Gastroesophageal sphincter (tissue), 4 donors: ENCODE measurements around the gene SMAD2. TPM values are rescaled to one million over a fixed set of nuclear protein-coding genes. Genes with fewer than 3 reads are reported as not detected.
A peak's percentile ranks its signal among the peaks of the same experiment; 100 is the strongest.

Experiments
- ATAC-seq: fragments of 150-250 bp; one replicate; pipeline ENCODE4 v1.9.1; 2016; ENCODE audit warnings: mild to moderate bottlenecking, moderate library complexity
- H3K27ac ChIP-seq, 4 donors: fragments of 200-600 bp; sonication (generic) in 3 of 4; 1 replicate in 3 of 4; 2 replicates in 1 of 4; pipeline ENCODE4 v1.5.1; 2016 to 2019
- H3K27me3 ChIP-seq: fragments of 200-600 bp; sonication (generic); one replicate; pipeline ENCODE4 v1.5.1; 2019
- H3K36me3 ChIP-seq, 2 donors: fragments of 200-600 bp; sonication (generic); one replicate each; pipeline ENCODE4 v1.5.1; 2019; ENCODE audit warnings: control low read depth in 1 of 2
- H3K4me1 ChIP-seq, 3 donors: fragments of 200-600 bp; sonication (generic); 1 replicate in 2 of 3; 2 replicates in 1 of 3; pipeline ENCODE4 v1.5.1; 2016 to 2019; ENCODE audit warnings: control low read depth in 2 of 3
- H3K4me3 ChIP-seq, 2 donors: fragments of 200-600 bp; sonication (generic); one replicate each; pipeline ENCODE4 v1.5.1; 2019; ENCODE audit warnings: mild to moderate bottlenecking in 1 of 2, moderate library complexity in 1 of 2
- H3K9me3 ChIP-seq, 3 donors: fragments of 200-600 bp; sonication (generic); one replicate each; pipeline ENCODE4 v1.5.1; 2017 to 2019; ENCODE audit warnings: control low read depth in 2 of 3
- EP300 ChIP-seq: sonication (generic); formaldehyde crosslinking; IDR thresholded peaks from one replicate; pipeline ENCODE4 v1.6.1; 2017; ENCODE audit warnings: antibody characterized with exemption, mild to moderate bottlenecking
- POLR2A ChIP-seq, 2 donors: fragments of 450-650 bp; IDR thresholded peaks; one replicate each; pipeline ENCODE4 v1.6.1; 2017; ENCODE audit warnings: antibody characterized with exemption in 2 of 2, mild to moderate bottlenecking in 2 of 2, moderate library complexity in 1 of 2
- POLR2AphosphoS5 ChIP-seq: sonication (generic); formaldehyde crosslinking; IDR thresholded peaks from one replicate; pipeline ENCODE4 v1.6.1; 2017; ENCODE audit warnings: antibody characterized with exemption
- WGBS, 2 donors: methylation state at CpG; one replicate each; pipeline ENCODE4 v1.1.5; 2018; ENCODE audit warnings: low coverage in 1 of 2; 5-methylcytosine and 5-hydroxymethylcytosine counted together
- total RNA-seq, 4 donors: library from RNA; depleted of rRNA; stranded (reverse); fragments of >200 nt; gene quantifications; one replicate each; pipeline ENCODE4 v1.1.0, GENCODE V29; 2016
- TF ChIP-seq, protein P1 (sequence below), 4 experiments: fragments of 200-600 bp in 2 of 4; fragments of 450-650 bp in 2 of 4; sonication (generic) in 1 of 4; IDR thresholded peaks; one replicate each; pipeline ENCODE4 v1.5.1; 2017 to 2019; ENCODE audit warnings: antibody characterized with exemption in 4 of 4, mild to moderate bottlenecking in 2 of 4, moderate library complexity in 2 of 4

The SMAD2 gene
- total RNA-seq, 4 donors from 2014 or later = 76.5 to 143 (median 109) TPM

DNA sequence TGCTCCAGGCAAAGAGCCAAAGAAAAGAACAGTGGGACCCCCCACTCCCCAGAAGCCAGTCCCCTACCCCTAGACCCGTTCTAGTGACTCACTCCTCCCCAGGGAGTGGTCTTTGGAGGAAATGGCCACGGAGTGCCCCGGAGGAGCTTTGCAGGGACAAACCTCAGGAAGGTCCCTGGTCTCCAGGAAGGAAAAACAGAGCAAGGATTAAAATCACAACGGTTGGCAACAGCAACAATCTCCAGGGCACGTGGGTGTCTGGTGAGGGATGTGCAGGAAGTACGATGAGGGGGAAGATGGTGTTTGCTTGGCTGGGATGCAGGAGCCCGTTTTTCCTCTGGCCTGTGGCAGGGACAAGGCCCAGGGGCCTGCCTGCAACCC lies 135.0 kb downstream of the SMAD2 start:
- H3K4me1 ChIP-seq = peaks cover 0 to 15% (median 8%) of the 10 kb centered on the region in 3 donors
- 0% methylated on average over 3 of the region's 7 CpGs; no CpG with 5 or more reads in 1 of the 2 donors for WGBS, 2 donors
- ATAC-seq = no peak
- no peak for TF ChIP-seq EP300
- TF ChIP-seq POLR2A (IDR thresholded peaks at IDR 0.05) = no peak
- TF ChIP-seq, protein P1, sequence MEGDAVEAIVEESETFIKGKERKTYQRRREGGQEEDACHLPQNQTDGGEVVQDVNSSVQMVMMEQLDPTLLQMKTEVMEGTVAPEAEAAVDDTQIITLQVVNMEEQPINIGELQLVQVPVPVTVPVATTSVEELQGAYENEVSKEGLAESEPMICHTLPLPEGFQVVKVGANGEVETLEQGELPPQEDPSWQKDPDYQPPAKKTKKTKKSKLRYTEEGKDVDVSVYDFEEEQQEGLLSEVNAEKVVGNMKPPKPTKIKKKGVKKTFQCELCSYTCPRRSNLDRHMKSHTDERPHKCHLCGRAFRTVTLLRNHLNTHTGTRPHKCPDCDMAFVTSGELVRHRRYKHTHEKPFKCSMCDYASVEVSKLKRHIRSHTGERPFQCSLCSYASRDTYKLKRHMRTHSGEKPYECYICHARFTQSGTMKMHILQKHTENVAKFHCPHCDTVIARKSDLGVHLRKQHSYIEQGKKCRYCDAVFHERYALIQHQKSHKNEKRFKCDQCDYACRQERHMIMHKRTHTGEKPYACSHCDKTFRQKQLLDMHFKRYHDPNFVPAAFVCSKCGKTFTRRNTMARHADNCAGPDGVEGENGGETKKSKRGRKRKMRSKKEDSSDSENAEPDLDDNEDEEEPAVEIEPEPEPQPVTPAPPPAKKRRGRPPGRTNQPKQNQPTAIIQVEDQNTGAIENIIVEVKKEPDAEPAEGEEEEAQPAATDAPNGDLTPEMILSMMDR (IDR thresholded peaks at IDR 0.05) = no peak
- TF ChIP-seq POLR2AphosphoS5 = no peak
- no peak overlapping the region for H3K4me3 ChIP-seq
- no peaks in the 10 kb centered on the region for H3K27me3 ChIP-seq
- H3K36me3 ChIP-seq = no peaks in the 10 kb centered on the region
- no peaks in the 10 kb centered on the region for H3K9me3 ChIP-seq
- H3K27ac ChIP-seq = no peak overlapping the region

DNA sequence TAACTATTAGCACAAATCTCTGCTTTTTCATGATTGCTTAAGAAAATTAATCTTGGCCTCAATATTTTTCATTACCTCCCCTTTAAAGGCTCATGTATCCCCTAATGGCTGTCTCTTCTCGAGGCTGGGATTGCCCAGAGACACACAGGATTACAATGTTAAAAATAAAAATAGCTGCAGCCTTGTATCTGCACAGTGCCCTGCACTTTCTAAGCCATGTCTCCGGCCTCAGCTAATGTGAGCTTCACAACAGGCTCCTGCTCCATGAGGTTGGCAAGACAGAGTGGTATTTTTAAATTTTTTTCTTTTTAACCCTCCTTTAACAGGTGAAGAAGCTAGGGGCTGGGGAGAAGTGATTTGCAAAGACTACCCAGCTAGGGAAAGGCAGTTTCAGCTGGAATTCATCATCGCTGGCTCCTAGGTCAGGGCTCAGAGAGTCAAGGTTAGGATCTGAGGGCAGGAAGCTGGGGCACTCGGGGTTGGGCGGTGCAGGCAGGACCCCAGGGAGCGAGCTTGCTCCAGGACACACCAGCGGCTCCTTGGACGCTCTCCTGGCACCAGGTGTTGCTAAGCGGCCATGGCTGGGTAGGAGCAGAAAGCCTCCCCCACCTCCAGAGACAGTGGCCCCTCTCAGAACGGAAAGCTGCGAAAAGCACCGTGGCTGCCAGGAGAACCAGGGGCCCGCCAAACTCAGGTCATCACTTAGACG lies 135.6 kb downstream of the SMAD2 start:
- H3K9me3 ChIP-seq = no peaks in the 10 kb centered on the region
- H3K36me3 ChIP-seq = no peaks in the 10 kb centered on the region
- ATAC-seq = peak; percentile 20
- H3K27ac ChIP-seq = no peak overlapping the region
- H3K4me1 ChIP-seq = peaks cover 0 to 15% (median 8%) of the 10 kb centered on the region in 3 donors
- H3K4me3 ChIP-seq = no peak overlapping the region
- H3K27me3 ChIP-seq = no peaks in the 10 kb centered on the region
- TF ChIP-seq, protein P1 (IDR thresholded peaks at IDR 0.05) = no peak
- TF ChIP-seq POLR2AphosphoS5 = no peak
- TF ChIP-seq POLR2A (IDR thresholded peaks at IDR 0.05) = no peak
- TF ChIP-seq EP300 = no peak
- WGBS, 2 donors = 6 to 33% methylated on average over 2 to 5 of the region's 14 CpGs

DNA sequence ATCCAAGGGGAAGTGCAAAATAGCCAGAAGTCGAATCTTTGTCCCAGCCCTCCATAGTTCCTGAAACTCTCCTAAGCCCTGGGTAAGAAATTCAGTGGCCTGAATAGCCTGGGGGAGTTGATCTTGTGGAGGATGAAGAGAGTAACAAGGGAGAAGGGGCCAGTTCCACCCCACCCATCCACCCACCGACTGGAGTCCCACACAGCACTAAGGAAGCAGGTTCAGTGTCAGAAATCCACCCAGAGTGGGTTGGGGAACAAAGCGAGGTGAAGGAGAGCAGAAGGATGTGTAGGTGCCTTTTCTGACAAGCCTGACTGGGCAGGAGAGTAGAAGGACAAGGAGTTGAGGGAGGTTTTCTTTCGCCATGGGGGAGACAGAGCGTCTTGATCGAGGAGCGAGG lies 136.8 kb downstream of the SMAD2 start:
- WGBS, 2 donors = 87 to 91% methylated on average over 7 of the region's 7 CpGs
- ATAC-seq = no peak
- H3K27ac ChIP-seq = no peak overlapping the region
- H3K9me3 ChIP-seq = no peaks in the 10 kb centered on the region
- no peaks in the 10 kb centered on the region for H3K36me3 ChIP-seq
- TF ChIP-seq POLR2A (IDR thresholded peaks at IDR 0.05) (no peak), POLR2AphosphoS5 (no peak), EP300 (no peak)
- TF ChIP-seq, protein P1 (IDR thresholded peaks at IDR 0.05) = no peak
- H3K4me1 ChIP-seq = peaks cover 0 to 15% (median 8%) of the 10 kb centered on the region in 3 donors
- H3K4me3 ChIP-seq = no peak overlapping the region
- H3K27me3 ChIP-seq = no peaks in the 10 kb centered on the region

DNA sequence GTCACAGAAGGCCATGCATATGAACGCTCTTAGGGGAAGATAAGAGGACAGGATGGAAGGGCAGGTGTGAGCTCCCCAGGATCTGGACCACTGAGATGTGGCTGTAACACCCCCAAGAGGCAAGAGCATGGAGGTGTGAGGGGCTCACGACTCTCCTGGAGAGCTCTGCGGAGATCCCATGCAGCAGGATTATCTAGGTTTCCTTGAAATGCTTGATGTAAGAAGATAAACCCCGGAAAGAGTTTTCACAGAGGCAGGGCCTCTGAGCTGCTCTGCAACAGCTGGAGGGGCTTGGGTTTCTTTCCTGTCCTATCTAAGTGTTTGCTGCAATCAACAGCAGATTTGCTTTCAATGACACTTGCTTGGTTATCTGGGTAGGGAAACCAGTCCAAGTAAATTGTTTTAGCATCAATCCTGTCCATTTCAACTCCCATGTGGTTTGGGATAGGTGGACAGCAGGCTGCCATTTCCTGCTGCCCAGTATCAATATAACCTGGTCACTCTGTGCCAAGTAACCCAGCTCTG lies 138.9 kb downstream of the SMAD2 start:
- TF ChIP-seq POLR2AphosphoS5 = no peak
- TF ChIP-seq, protein P1 (IDR thresholded peaks at IDR 0.05) = no peak
- no peak for TF ChIP-seq POLR2A (IDR thresholded peaks at IDR 0.05)
- no peak for TF ChIP-seq EP300
- Histone ChIP-seq H3K27ac (no peak overlapping the region), H3K4me3 (no peak overlapping the region), H3K9me3 (no peaks in the 10 kb centered on the region), H3K4me1 (peaks cover 0 to 15% (median 8%) of the 10 kb centered on the region in 3 donors), H3K27me3 (no peaks in the 10 kb centered on the region), H3K36me3 (no peaks in the 10 kb centered on the region)
- ATAC-seq = no peak
- 56 to 100% methylated on average over 2 to 3 of the region's 4 CpGs for WGBS, 2 donors

DNA sequence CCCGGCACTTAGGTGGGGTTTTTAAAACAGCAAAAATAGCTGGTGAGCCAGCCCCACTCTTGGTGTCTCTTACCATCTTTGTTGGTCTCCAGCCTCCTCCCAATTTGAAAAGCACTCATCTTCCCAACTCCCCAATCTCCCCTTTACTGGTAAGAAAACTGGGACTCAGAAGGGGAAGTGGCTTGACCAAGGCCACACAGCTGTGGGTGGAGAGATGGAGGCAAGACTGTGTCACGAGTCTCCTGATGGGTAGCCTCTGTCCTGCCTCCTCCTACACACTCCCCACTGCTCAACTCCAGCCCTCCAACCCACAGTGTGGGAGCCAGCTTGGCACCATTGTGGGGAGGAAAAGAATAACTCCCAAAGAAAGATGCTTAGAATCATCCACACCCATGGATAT lies 140.4 kb downstream of the SMAD2 start:
- peaks cover 0 to 9% (median 3%) of the 10 kb centered on the region in 3 donors for H3K4me1 ChIP-seq
- no peak for ATAC-seq
- H3K36me3 ChIP-seq = no peaks in the 10 kb centered on the region
- 75 to 86% methylated on average over 1 to 2 of the region's 2 CpGs for WGBS, 2 donors
- H3K4me3 ChIP-seq = no peak overlapping the region
- H3K9me3 ChIP-seq = peaks cover 0 to 2% (median 0%) of the 10 kb centered on the region in 3 donors
- H3K27me3 ChIP-seq = no peaks in the 10 kb centered on the region
- H3K27ac ChIP-seq = no peak overlapping the region
- TF ChIP-seq POLR2A (IDR thresholded peaks at IDR 0.05) = no peak
